Endothelial cell of umbilical vein (primary cell): ENCODE measurements around the gene CORO7. TPM values are rescaled to one million over a fixed set of nuclear protein-coding genes. Genes with fewer than 3 reads are reported as not detected.

Source experiments
- BruUV-seq: library from RNA; stranded (reverse); fragments of 400-500 nt; replicated peaks from 2 replicates; lab custom pipeline; 2021; lab: Mats Ljungman, UMichigan
- CTCF ChIA-PET: fragments of 300-600, 350-600 bp; sonication (Branson Sonifier 250); formaldehyde crosslinking; loops from one replicate; lab custom pipeline; 2021; ENCODE audit warnings: antibody characterized with exemption, inconsistent platforms; lab: Charles Lee
- POLR2A ChIA-PET: fragments of 300-600, 350-600 bp; sonication (Branson Sonifier 250); formaldehyde crosslinking; loops from one replicate; lab custom pipeline; 2021; ENCODE audit warnings: antibody characterized with exemption, inconsistent platforms; lab: Charles Lee
- DNase-seq: peaks from one replicate; pipeline ENCODE4 v3.0.0-alpha.2; 2011; ENCODE audit warnings: low read depth, low spot score
- FAIRE-seq: peaks from 2 replicates; lab custom pipeline; 2011; peaks lifted over from hg19 to GRCh38; lab: Jason Lieb, UNC
- H2AFZ ChIP-seq: 2 replicates; pipeline ENCODE4 v1.6.0; 2012; ENCODE audit warnings: low read depth, low read length, control low read depth, inconsistent platforms
- H3K27ac ChIP-seq: 2 replicates; pipeline ENCODE4 v1.5.1; 2011; ENCODE audit warnings: low read depth, mild to moderate bottlenecking, control low read depth, low read length, moderate library complexity; ENCODE audit not compliant: insufficient read depth
- H3K27me3 ChIP-seq, 2 experiments: 2 replicates each; pipeline versions ENCODE4 v1.6.0 to v1.6.1; 2011; ENCODE audit warnings: low read length in 2 of 2, mixed read lengths in 1 of 2; ENCODE audit not compliant: control insufficient read depth in 2 of 2, insufficient read depth in 2 of 2
- H3K36me3 ChIP-seq, 2 experiments: 2 replicates in 1 of 2; 3 replicates in 1 of 2; pipeline ENCODE4 v1.5.1; 2011; ENCODE audit warnings: low read length in 2 of 2, mild to moderate bottlenecking in 1 of 2, moderate library complexity in 1 of 2; ENCODE audit not compliant: control insufficient read depth in 2 of 2, insufficient read depth in 2 of 2; ENCODE audit errors: extremely low read depth in 1 of 2
- H3K4me1 ChIP-seq: 3 replicates; pipeline ENCODE4 v1.5.1; 2011; ENCODE audit warnings: mild to moderate bottlenecking, low read length; ENCODE audit not compliant: control insufficient read depth, insufficient read depth; ENCODE audit errors: extremely low read depth
- H3K4me2 ChIP-seq: 2 replicates; pipeline ENCODE4 v1.6.1; 2011; ENCODE audit warnings: low read length, control low read depth, mixed read lengths; ENCODE audit not compliant: insufficient read depth
- H3K4me3 ChIP-seq, 3 experiments: fragments of 200-600 bp in 1 of 3; sonication (generic), shearing (Covaris generic) in 1 of 3; replicated peaks in 1 of 3; 2 replicates each; pipeline ENCODE4 v1.5.1; 2011 to 2016; ENCODE audit warnings: control low read depth in 3 of 3, low read length in 3 of 3, mild to moderate bottlenecking in 2 of 3, inconsistent platforms in 1 of 3, low read depth in 1 of 3, moderate library complexity in 1 of 3; ENCODE audit not compliant: insufficient read depth in 1 of 3
- H3K79me2 ChIP-seq: 2 replicates; pipeline ENCODE4 v1.6.0; 2012; ENCODE audit warnings: low read length, inconsistent platforms; ENCODE audit not compliant: control insufficient read depth, insufficient read depth
- H3K9ac ChIP-seq: replicated peaks from 2 replicates; pipeline ENCODE3; 2011; ENCODE audit warnings: low read length, control low read depth; ENCODE audit not compliant: insufficient read depth; ENCODE audit errors: extremely low read depth
- H3K9me1 ChIP-seq: replicated peaks from 3 replicates; pipeline ENCODE4 v1.6.0; 2011; ENCODE audit warnings: mild to moderate bottlenecking, low read length; ENCODE audit not compliant: control insufficient read depth, insufficient read depth; ENCODE audit errors: extremely low read depth
- H3K9me3 ChIP-seq: replicated peaks from 2 replicates; pipeline ENCODE4 v1.5.1; 2012; ENCODE audit warnings: low read length, inconsistent platforms; ENCODE audit not compliant: control insufficient read depth, insufficient read depth
- H4K20me1 ChIP-seq: replicated peaks from 2 replicates; pipeline ENCODE3; 2011; ENCODE audit warnings: mild to moderate bottlenecking, low read length; ENCODE audit not compliant: control insufficient read depth, insufficient read depth; ENCODE audit errors: extremely low read depth
- FOS ChIP-seq: IDR thresholded peaks from 2 replicates; pipeline ENCODE4 v1.6.1; 2011; ENCODE audit warnings: mild to moderate bottlenecking, low read length, moderate library complexity, borderline replicate concordance; ENCODE audit not compliant: insufficient read depth
- POLR2A ChIP-seq: IDR thresholded peaks from 2 replicates; pipeline ENCODE4 v1.6.1; 2012; ENCODE audit warnings: low read depth, mild to moderate bottlenecking, control low read depth, low read length
- POLR2AphosphoS5 ChIP-seq: IDR thresholded peaks from 2 replicates; pipeline ENCODE4 v1.6.1; 2012; ENCODE audit warnings: low read depth, mild to moderate bottlenecking, control low read depth, low read length, moderate library complexity; ENCODE audit not compliant: insufficient read depth
- dilution Hi-C: fragments of 300-500 bp; cut with MboI; formaldehyde crosslinking; loops from one replicate; pipeline ENCODE4 v1.15.0; 2019; ENCODE audit warnings: low sequenced_read_pairs; ENCODE audit not compliant: extremely low pct_ligation_motif_present
- intact Hi-C: fragments of 100-400 bp; cut with micrococcal nuclease; formaldehyde crosslinking; loops from one replicate; pipeline ENCODE4 v1.10.0; 2022
- polyA plus RNA-seq, 4 experiments: library from polyadenylated mRNA; depleted of rRNA in 3 of 4; stranded (reverse) in 3 of 4; unstranded in 1 of 4; fragments of >200 nt; gene quantifications; 2 replicates each; pipeline versions ENCODE4 v1.2.1 to v1.2.3, GENCODE V29; 2011 to 2012; ENCODE audit warnings: missing spikeins in 1 of 4
- total RNA-seq: library from RNA; stranded (reverse); gene quantifications from 2 replicates; pipeline ENCODE4 v1.2.3, GENCODE V29; 2021
- TF ChIP-seq, protein P1 (sequence below), 2 donors: IDR thresholded peaks; 1 replicate in 1 of 2; 2 replicates in 1 of 2; pipeline ENCODE4 v1.5.1; 2011; ENCODE audit warnings: low read length in 2 of 2, mild to moderate bottlenecking in 2 of 2, moderate library complexity in 2 of 2, control low read depth in 1 of 2, inconsistent platforms in 1 of 2, low read depth in 1 of 2; ENCODE audit not compliant: insufficient read depth in 1 of 2; ENCODE audit errors: extremely low read depth in 1 of 2

CORO7 gene
- total and polyA plus RNA-seq, 2 donors (not counting 3 experiments of a cell fraction or from before 2014, with no cell fraction given) = 42.5 to 72.3 TPM

DNA sequence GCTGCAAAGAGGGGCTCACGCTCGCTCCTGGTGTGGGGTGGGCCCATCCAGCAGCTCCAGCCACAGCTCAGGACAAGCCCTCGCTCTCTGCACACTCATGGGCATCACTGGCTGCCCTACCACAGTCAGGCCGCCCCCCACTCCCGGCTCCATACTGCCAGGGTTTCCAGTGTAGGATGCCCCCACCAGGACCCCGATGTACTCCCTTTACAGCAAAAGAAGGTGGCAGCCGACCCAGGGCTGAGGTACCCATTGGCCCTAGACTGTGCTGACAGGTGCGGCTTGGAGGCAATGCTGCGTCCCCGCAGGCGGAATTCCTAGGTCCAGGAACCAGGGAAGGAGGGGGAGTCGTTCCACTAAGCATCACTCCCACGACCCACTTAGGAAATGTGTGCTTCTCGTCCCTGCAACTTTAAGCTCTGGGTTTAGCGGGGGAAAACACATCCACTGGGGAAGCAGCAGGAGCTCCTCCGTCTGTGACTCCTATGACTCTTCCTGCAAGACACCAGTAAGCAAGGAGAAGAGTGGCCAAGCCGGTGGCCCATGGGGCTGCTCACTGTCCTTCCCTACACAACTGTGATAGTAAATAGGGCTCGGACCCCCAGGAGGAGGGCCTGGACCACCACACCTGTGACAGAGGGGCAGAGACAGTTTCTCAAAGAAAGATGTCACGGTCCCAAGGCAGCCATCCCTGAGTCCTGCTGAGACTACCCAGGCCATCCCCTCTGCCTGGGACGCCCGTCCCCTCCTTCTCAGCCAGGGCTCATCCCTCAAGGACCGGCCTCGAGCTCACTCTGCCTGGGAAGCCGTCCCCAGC is 13.1 kb downstream of the CORO7 start:
- no peak for TF ChIP-seq POLR2AphosphoS5
- no peak for TF ChIP-seq POLR2A

DNA sequence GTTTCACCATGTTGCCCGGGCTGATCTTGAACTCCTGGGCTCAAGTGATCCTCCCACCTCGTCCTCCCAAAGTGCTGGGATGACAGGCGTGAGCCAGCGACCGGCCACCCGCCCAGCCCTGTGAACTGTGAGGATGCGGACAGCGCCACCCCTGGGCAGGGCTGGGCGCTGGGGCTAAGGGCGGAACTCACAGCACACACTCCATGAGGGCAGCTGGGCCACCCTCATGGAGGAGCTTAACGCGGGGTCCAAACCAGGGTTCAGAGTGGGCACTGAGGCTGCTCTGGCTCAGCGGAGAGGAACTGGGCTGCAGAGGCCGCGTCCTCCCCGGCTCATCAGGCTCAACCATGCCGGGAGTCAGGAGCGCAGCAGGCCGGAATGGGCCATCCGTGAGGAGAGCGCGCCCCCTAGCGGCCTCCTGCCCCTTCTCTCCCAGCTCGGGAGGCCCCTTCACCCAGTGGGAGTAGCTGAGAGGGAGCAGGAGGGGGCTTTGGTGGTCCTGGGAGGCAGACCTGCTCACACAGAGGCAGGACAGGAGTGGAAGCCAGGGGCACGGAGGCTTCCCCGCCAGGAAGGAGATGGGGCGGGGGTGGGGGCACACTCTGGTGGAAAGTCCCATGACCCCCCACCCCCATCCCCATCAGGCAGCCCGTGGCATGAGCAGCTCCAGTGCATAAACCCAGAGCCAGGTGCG is 13.8 kb downstream of the CORO7 start:
- H3K27me3 ChIP-seq = no peaks in the 10 kb centered on the region
- H3K9ac ChIP-seq = no peak overlapping the region
- peak; percentile 59 for DNase-seq
- ChIA-PET CTCF (interaction anchor here (0.6 to 5.4 kb wide), 38 partner anchors 9 to 463 kb away, joined by 3 to 102 read pairs (median 8); partner anchors contain the start of genes CORO7, PAM16, TFAP4 and VASN), POLR2A (interaction anchor here (0.7 kb wide), 1 partner anchor 119 kb away, joined by 7 read pairs; no protein-coding TSS in a partner anchor)
- no TSS peak for BruUV-seq
- H3K9me1 ChIP-seq = no peaks in the 10 kb centered on the region
- peak overlapping the region; percentile 38 for H2AFZ ChIP-seq
- H3K4me2 ChIP-seq = no peak overlapping the region
- TF ChIP-seq, protein P1, sequence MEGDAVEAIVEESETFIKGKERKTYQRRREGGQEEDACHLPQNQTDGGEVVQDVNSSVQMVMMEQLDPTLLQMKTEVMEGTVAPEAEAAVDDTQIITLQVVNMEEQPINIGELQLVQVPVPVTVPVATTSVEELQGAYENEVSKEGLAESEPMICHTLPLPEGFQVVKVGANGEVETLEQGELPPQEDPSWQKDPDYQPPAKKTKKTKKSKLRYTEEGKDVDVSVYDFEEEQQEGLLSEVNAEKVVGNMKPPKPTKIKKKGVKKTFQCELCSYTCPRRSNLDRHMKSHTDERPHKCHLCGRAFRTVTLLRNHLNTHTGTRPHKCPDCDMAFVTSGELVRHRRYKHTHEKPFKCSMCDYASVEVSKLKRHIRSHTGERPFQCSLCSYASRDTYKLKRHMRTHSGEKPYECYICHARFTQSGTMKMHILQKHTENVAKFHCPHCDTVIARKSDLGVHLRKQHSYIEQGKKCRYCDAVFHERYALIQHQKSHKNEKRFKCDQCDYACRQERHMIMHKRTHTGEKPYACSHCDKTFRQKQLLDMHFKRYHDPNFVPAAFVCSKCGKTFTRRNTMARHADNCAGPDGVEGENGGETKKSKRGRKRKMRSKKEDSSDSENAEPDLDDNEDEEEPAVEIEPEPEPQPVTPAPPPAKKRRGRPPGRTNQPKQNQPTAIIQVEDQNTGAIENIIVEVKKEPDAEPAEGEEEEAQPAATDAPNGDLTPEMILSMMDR (IDR thresholded peaks at IDR 0.05; ENCODE audit: extremely low read depth in 1 of 2, insufficient read depth in 1 of 2, low read depth in 1 of 2, low read length in 2 of 2) = peak; percentile 88 to 98
- TF ChIP-seq FOS = no peak
- intact Hi-C loops (loop anchor here (1.0 to 5.0 kb wide), 4 partner anchors 43 to 202 kb away; partner anchors contain the start of gene TFAP4), dilution Hi-C loops (no loop called here)
- no peak overlapping the region for H3K4me3 ChIP-seq
- no peaks in the 10 kb centered on the region for H4K20me1 ChIP-seq
- H3K79me2 ChIP-seq = no peaks in the 10 kb centered on the region
- FAIRE-seq = peak; percentile 35
- no peaks in the 10 kb centered on the region for H3K9me3 ChIP-seq
- H3K27ac ChIP-seq = no peak overlapping the region
- H3K36me3 ChIP-seq = peaks cover 6 to 24% of the 10 kb centered on the region in 2 experiments
- H3K4me1 ChIP-seq = peaks cover 1% of the 10 kb centered on the region

More for the DNA sequence above, 13.1 kb downstream of the CORO7 start:
- H3K27ac ChIP-seq = no peak overlapping the region
- BruUV-seq = no TSS peak
- no peaks in the 10 kb centered on the region for H3K9me1 ChIP-seq
- peaks cover 9% of the 10 kb centered on the region for H3K4me1 ChIP-seq
- H3K4me2 ChIP-seq = no peak overlapping the region
- H3K36me3 ChIP-seq = peaks cover 6 to 25% of the 10 kb centered on the region in 2 experiments
- no peak overlapping the region for H3K4me3 ChIP-seq
- CTCF ChIA-PET = interaction anchor here (0.6 to 5.4 kb wide), 45 partner anchors 8 to 464 kb away, joined by 3 to 102 read pairs (median 5); partner anchors contain the start of genes CORO7, PAM16, TFAP4 and VASN
- no peaks in the 10 kb centered on the region for H3K27me3 ChIP-seq
- intact Hi-C loops = loop anchor here (2.0 to 5.0 kb wide), 2 partner anchors 115 to 131 kb away; partner anchors contain the start of gene TFAP4
- H4K20me1 ChIP-seq = no peaks in the 10 kb centered on the region
- no peaks in the 10 kb centered on the region for H3K79me2 ChIP-seq
- H3K9me3 ChIP-seq = no peaks in the 10 kb centered on the region
- H2AFZ ChIP-seq = no peak overlapping the region
- POLR2A ChIA-PET = no interaction called here
- dilution Hi-C loops = no loop called here
- H3K9ac ChIP-seq = no peak overlapping the region
- DNase-seq (no peak), FAIRE-seq (no peak)
